NCI-H774 (cell line): ENCODE measurements around the gene TMEM135.
"Not testable (repeated sequence)": the region's sequence is repeated elsewhere in the genome, so short reads cannot be mapped to it uniquely, and the experiment has no call there.

Source experiments
- DNase-seq: peaks from one replicate; lab custom pipeline; 2025; lab: John Stamatoyannopoulos, UW

TMEM135 gene

GRCh38 chr11:87020764-87021365 is 16.9 kb upstream of the TMEM135 start:
- no peak for DNase-seq

GRCh38 chr11:87022254-87022653 is 15.5 kb upstream of the TMEM135 start:
- DNase-seq = no peak

DNA sequence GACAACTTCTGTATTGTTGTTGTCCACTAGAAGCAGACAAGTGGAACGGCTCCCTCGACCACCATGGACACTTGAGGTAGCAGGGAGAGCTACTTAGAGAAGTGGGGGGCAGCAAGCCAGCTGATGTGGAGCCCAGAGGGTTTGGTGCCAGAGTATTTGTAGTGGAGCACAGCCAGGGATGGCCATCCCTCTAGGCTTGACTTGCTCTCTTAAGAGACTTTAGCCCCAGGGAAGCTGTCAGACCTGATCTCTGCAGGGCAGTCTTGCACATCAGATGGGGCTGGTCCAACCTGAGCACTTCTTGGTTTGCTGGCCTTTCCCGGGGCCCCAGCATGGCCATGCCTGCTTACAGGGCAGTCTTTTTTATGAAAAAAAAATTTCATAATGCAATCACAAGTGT is 15.0 kb upstream of the TMEM135 start:
- no peak for DNase-seq

- not testable (repeated sequence) for DNase-seq
Measured at GRCh38 chr11:87026415-87026814, 11.3 kb upstream of the TMEM135 start.

DNA sequence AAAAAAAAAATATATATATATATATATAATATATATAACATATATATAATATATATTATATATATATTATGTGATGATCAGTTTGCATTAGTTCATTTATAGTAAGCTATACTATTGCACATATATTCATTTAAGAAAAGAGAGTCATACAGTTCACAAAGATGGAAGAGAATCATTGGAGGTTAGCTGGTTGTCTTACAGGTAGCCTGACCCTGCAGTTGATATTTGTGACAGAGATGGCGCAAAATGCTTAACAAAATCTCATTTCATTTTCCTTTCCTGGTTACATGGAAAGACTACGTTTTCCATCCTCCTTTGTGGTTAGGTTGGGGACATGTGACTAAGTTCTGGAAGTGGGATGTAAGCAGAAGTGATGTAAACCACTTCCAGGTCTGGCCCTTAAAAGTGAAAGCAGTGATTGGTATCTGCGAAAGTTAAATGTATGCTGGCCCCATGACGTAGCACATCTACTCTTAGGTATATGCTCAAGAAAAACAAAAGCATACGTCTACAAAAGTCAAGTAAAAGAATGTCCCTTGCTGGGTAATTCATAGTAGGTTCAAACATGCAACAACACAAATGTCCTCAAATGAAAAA is 7.2 kb upstream of the TMEM135 start:
- no peak for DNase-seq

GRCh38 chr11:87031433-87032170 is 6.1 kb upstream of the TMEM135 start:
- no peak for DNase-seq

DNA sequence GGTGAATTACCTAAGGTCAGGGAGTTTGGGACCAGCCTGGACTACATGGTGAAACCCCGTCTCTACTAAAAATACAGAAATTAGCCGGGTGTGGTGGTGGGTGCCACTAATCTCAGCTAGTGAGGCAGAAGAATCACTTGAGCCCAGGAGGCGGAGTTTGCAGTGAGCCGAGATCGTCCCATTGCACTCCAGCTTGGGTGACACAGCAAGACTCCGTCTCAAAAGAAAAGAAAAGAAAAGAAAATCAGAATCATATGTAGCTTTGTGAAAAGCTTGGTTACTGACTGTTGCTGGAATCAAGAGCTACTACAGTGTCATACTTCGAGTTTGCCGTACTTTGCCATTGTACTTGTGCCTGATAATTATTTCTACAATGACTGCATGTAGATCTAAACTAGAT is 4.2 kb upstream of the TMEM135 start:
- DNase-seq = no peak

DNA sequence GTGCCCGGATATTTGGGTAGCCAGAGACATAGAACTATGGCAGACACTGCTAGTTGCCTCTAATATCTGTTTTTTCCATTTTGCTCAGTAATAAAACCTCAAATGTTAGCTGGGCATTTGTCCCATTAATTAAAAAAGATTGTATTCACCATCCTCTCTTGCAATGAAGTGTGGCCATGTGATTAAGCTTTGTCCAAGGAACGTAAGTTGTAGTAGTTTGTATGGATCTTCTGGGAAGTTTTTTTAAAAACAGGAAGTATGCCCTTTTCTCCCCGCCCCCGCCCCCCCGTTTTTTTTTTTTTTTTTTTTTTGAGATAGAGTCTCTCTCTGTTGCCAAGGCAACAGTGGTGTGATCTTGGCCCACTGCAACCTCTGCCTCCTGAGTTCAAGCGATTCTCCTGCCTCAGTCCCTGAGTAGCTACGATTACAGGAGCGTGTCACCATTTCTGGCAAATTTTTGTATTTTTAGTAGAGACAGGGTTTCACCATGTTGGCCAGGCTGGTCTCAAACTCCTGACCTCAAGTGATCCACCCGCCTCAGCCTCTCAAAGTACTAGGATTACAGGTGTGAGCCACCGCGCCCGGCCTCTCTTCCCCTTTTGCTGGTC is 1.7 kb upstream of the TMEM135 start:
- DNase-seq = no peak

- no peak for DNase-seq
Measured at GRCh38 chr11:87036756-87037449, 831 bp upstream of the TMEM135 start.

- no peak for DNase-seq
Measured at GRCh38 chr11:87038235-87038977, 672 bp downstream of the TMEM135 start.

DNA sequence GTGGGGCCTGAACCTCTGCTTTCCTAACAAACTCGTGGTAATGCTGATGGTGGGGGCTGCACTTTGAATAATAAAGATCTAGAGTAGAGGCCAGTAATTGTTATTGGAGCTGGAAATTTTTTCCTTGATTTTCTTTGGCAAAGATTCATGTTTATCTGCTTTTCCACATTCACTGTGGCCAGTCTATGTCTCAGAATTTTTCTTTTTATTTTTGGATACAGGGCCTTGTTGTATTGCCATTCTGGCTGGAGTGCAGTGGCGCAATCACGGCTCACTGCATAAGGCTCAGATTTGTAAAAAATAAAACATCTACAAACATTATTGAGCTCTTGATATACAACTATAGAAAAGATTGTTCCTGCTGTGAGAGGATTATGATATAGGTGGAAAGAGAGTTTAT is 1.6 kb downstream of the TMEM135 start:
- DNase-seq = no peak

- DNase-seq = no peak
Measured at GRCh38 chr11:87043894-87044293, 6.2 kb downstream of the TMEM135 start.

GRCh38 chr11:87046824-87047223 is 9.1 kb downstream of the TMEM135 start:
- no peak for DNase-seq

DNA sequence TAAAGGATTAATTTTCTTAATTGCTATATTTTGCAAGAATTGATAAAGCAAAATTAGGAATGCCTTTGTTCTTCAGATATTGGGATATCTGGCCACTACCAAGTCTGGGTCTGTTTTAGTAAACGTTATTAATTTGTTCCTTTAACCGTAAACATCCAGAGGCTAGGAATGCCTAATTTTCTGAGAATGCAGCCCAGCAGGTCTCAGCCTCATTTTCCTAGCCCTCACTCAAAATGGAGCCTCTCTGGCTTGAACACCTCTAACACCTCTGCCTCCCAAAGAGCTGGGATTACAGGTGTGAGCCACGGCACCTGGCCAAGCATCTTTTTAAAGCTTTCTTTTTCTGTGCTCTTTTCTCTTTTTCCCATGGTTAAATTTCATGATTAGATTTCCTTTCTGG is 18.4 kb downstream of the TMEM135 start:
- DNase-seq = no peak

DNA sequence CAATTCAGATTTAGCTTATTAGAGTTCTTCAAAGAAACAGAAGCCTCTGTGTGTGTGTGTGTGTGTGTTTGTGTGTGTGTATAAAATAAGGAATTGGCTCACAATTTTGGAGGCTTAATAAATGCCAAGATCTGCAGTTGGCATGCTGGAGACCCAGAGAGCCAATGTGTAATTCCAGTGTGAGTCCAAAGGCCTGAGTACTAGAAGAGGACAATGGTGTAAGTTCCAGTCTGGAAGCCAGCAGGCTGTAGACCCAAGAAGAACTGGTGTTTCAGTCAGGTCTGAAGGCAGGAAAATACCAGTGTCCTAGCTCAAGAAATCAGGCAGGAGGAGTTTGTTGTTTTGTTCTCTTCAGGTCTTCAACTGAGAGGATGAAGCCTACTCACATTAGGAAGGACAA is 20.0 kb downstream of the TMEM135 start:
- DNase-seq = no peak

- DNase-seq = no peak
Measured at GRCh38 chr11:87059596-87060390, 22.1 kb downstream of the TMEM135 start.

DNA sequence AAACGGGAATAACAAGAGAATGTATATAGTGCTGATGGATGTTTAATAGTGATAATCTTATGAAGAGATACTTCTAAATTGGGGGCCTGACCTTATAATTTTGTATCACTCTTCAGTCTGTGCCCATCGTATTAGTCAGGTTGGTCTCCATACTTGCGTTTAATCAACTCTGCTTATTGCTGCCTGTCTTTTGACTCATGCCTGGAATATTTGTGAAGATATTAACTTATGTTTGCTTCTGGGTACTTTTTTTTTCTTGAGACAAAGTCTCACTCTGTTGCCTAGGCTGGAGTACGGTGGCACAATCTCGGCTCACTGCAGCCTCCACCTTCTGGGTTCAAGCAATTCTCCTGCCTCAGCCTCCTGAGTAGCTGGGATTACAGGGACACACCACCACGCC is 24.0 kb downstream of the TMEM135 start:
- DNase-seq = no peak

- no peak for DNase-seq
Measured at GRCh38 chr11:87063982-87064381, 26.2 kb downstream of the TMEM135 start.

DNA sequence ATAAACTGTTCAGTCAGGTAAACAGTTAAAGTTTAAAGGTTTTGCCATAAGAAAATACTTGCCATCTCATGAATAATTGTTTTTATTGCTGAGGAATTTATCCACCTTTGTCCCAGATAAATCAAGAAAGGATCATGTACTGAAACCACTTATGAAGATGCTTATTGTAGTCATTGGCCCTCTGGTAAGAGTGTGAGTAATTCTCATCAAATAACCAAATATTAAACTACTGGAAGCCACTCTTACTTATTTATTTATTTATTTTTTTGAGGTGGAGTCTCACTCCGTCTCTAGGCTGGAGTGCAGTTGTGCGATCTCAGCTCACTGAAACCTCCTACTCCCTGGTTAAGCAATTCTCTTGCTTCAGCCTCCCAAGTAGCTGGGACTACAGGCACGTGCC is 35.1 kb downstream of the TMEM135 start:
- DNase-seq = no peak

DNA sequence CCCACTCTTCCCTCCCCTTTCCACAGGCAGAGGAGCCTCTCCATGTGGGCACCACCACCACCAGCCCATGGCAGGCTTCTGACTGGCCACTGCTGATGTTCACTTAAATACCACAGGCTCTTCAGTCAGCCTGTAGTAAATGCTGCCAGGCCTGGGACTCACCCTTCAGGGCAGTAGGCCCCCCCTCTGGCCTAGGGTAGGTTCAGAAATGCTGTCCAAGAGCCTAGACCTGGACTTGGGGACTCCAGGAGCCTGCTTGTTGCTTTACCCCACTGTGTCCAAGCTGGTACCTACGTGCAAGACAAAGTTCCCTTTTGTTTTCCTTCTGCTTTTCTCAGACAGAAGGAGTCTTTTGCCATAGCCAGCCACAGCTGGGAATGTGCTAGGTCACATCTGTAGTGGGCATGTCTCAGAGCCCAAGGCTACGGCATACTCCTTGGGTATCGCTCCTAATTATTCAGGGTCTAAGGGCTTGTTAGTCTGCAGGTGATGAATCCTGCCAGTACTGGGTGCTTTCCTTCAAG is 38.6 kb downstream of the TMEM135 start:
- no peak for DNase-seq
